Trophoblast cell (in vitro differentiated cells and primary cell): Measurements from ENCODE around the gene EIF4E.

Experiments
- DNase-seq, 2 donors: peaks; one replicate each; pipeline ENCODE4 v3.0.0-alpha.2; 2016
- H2AFZ ChIP-seq: 2 replicates; pipeline ENCODE4 v1.6.1; 2013; ENCODE audit warnings: low read length, moderate library complexity, mild to moderate bottlenecking; ENCODE audit not compliant: insufficient read depth, poor library complexity
- H2AK5ac ChIP-seq: 2 replicates; pipeline ENCODE4 v1.6.1; 2013; ENCODE audit warnings: mild to moderate bottlenecking, low read length
- H2BK120ac ChIP-seq: 2 replicates; pipeline ENCODE4 v1.6.1; 2013; ENCODE audit warnings: low read length, mild to moderate bottlenecking, moderate library complexity; ENCODE audit not compliant: insufficient read depth, poor library complexity
- H2BK12ac ChIP-seq: 2 replicates; pipeline ENCODE4 v1.6.1; 2013; ENCODE audit warnings: mild to moderate bottlenecking, low read length, moderate library complexity
- H2BK5ac ChIP-seq: 2 replicates; pipeline ENCODE4 v1.6.1; 2013; ENCODE audit warnings: low read length, low read depth, moderate library complexity, mild to moderate bottlenecking; ENCODE audit not compliant: poor library complexity
- H3K14ac ChIP-seq: 2 replicates; pipeline ENCODE4 v1.6.1; 2013; ENCODE audit warnings: mild to moderate bottlenecking, low read length
- H3K18ac ChIP-seq: 2 replicates; pipeline ENCODE4 v1.6.1; 2013; ENCODE audit warnings: mild to moderate bottlenecking, low read length
- H3K23ac ChIP-seq: 2 replicates; pipeline ENCODE4 v1.6.1; 2013; ENCODE audit warnings: low read length
- H3K27ac ChIP-seq: 2 replicates; pipeline ENCODE4 v1.5.1; 2013; ENCODE audit warnings: low read depth, mild to moderate bottlenecking, inconsistent platforms, low read length, moderate library complexity
- H3K27me3 ChIP-seq: 2 replicates; pipeline ENCODE4 v1.6.1; 2013; ENCODE audit warnings: inconsistent platforms, mild to moderate bottlenecking, low read length, moderate library complexity; ENCODE audit not compliant: insufficient read depth
- H3K36me3 ChIP-seq, 2 experiments: 1 replicate in 1 of 2; 2 replicates in 1 of 2; pipeline ENCODE4 v1.6.1; 2013; ENCODE audit warnings: low read length in 2 of 2, mild to moderate bottlenecking in 2 of 2, moderate library complexity in 1 of 2; ENCODE audit not compliant: insufficient read depth in 2 of 2, control insufficient read depth in 1 of 2
- H3K4ac ChIP-seq: 2 replicates; pipeline ENCODE4 v1.6.1; 2013; ENCODE audit warnings: low read depth, mild to moderate bottlenecking, low read length, moderate library complexity
- H3K4me1 ChIP-seq, 2 experiments: 1 replicate in 1 of 2; 2 replicates in 1 of 2; pipeline ENCODE4 v1.6.1; 2013; ENCODE audit warnings: low read length in 2 of 2, mild to moderate bottlenecking in 2 of 2, moderate library complexity in 1 of 2; ENCODE audit not compliant: insufficient read depth in 2 of 2, control insufficient read depth in 1 of 2
- H3K4me2 ChIP-seq: 2 replicates; pipeline ENCODE4 v1.6.1; 2013; ENCODE audit warnings: inconsistent platforms, mild to moderate bottlenecking, low read length, moderate library complexity
- H3K4me3 ChIP-seq: 2 replicates; pipeline ENCODE4 v1.5.1; 2013; ENCODE audit warnings: mild to moderate bottlenecking, low read depth, low read length, inconsistent platforms
- H3K79me1 ChIP-seq: one replicate; pipeline ENCODE4 v1.6.1; 2013; ENCODE audit warnings: low read length
- H3K79me2 ChIP-seq: 2 replicates; pipeline ENCODE4 v1.6.1; 2013; ENCODE audit warnings: low read length, mild to moderate bottlenecking; ENCODE audit not compliant: control insufficient read depth, insufficient read depth, poor library complexity
- H3K9ac ChIP-seq: 2 replicates; pipeline ENCODE4 v1.6.1; 2013; ENCODE audit warnings: mild to moderate bottlenecking, low read length
- H3K9me3 ChIP-seq: 2 replicates; pipeline ENCODE4 v1.6.1; 2013; ENCODE audit warnings: low read depth, mild to moderate bottlenecking, control low read depth, inconsistent platforms, low read length; ENCODE audit not compliant: insufficient read depth
- H4K12ac ChIP-seq: 2 replicates; pipeline ENCODE4 v1.6.1; 2013; ENCODE audit warnings: low read depth, mild to moderate bottlenecking, low read length, moderate library complexity
- H4K8ac ChIP-seq: 2 replicates; pipeline ENCODE4 v1.6.1; 2013; ENCODE audit warnings: low read depth, mild to moderate bottlenecking, low read length, moderate library complexity
- H4K91ac ChIP-seq: one replicate; pipeline ENCODE4 v1.6.1; 2013; ENCODE audit warnings: low read depth, mild to moderate bottlenecking, low read length, moderate library complexity
- WGBS: extraction: QIAGEN DNeasy Blood & Tissue Kit; methylation state at CpG from one replicate; pipeline ENCODE4 v1.1.7; 2013; ENCODE audit warnings: missing lambda C conversion rate; ENCODE audit not compliant: insufficient read length, insufficient coverage; ENCODE audit errors: extremely low coverage; 5-methylcytosine and 5-hydroxymethylcytosine counted together

EIF4E gene

DNA sequence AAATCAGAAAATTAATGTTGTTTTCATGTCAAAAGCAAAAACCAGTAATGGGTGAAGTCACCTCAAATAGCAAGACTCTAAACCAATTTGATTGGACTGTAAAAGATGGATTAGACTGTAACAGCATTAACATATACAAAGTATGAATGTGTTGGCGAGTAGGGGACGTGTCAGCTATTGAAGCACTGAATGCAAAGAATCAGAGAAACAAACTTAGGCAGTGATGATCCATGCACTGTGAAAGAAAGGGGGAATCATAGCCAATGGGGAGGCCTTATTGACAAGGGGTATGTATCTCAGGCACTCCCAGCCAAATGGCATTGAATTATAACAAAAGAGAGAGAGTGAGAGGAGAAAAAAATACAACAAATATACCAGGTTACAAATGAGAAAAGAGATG, 30.5 kb upstream of the EIF4E start:
- Histone ChIP-seq H2AK5ac (no peak overlapping the region), H3K23ac (no peak overlapping the region), H3K14ac (no peak overlapping the region), H4K8ac (no peak overlapping the region), H2BK120ac (no peak overlapping the region), H3K79me2 (no peaks in the 10 kb centered on the region), H3K4me3 (no peak overlapping the region), H3K36me3 (no peaks in the 10 kb centered on the region), H3K18ac (no peak overlapping the region), H3K27ac (no peak overlapping the region), H4K12ac (no peak overlapping the region), H4K91ac (no peak overlapping the region), H3K27me3 (no peaks in the 10 kb centered on the region), H3K4me1 (peaks cover 0 to 3% of the 10 kb centered on the region in 2 experiments), H2BK12ac (no peak overlapping the region), H3K9me3 (no peaks in the 10 kb centered on the region), H3K79me1 (no peaks in the 10 kb centered on the region), H3K4me2 (no peak overlapping the region), H3K4ac (no peak overlapping the region), H2AFZ (no peak overlapping the region), H2BK5ac (no peak overlapping the region), H3K9ac (no peak overlapping the region)
- DNase-seq = no peak
- no CpG with 5 or more reads among the region's 2 CpGs for WGBS

DNA sequence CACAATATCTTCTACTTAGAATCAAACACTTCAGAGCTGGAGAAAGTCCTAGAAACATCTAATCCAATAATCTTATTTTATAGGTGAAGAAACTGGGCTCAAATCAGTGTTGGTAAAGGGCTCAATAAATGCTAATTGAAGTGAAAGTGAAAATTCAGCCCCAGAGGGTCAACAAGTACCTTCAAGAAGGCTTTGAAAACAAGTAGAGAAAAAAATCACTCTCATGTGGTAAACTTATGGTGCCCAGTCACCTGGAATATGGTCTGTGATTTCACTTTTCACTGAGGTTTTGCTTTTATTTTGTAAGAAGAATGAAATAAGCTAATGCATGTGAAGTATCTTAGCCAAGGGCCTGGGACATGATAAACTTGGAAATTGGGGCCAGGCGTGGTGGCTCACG, 29.1 kb upstream of the EIF4E start:
- Histone ChIP-seq H3K27ac (no peak overlapping the region), H3K9me3 (no peaks in the 10 kb centered on the region), H4K12ac (no peak overlapping the region), H3K4me3 (no peak overlapping the region), H3K27me3 (no peaks in the 10 kb centered on the region), H3K79me2 (no peaks in the 10 kb centered on the region), H2BK120ac (no peak overlapping the region), H2BK5ac (no peak overlapping the region), H2AK5ac (no peak overlapping the region), H3K79me1 (no peaks in the 10 kb centered on the region), H4K91ac (no peak overlapping the region), H3K36me3 (no peaks in the 10 kb centered on the region), H3K9ac (no peak overlapping the region), H3K4ac (no peak overlapping the region), H3K4me1 (no peaks in the 10 kb centered on the region), H3K4me2 (no peak overlapping the region), H2BK12ac (no peak overlapping the region), H3K23ac (no peak overlapping the region), H3K18ac (no peak overlapping the region), H3K14ac (no peak overlapping the region), H4K8ac (no peak overlapping the region), H2AFZ (no peak overlapping the region)
- no CpG with 5 or more reads among the region's 2 CpGs for WGBS
- DNase-seq = no peak

DNA sequence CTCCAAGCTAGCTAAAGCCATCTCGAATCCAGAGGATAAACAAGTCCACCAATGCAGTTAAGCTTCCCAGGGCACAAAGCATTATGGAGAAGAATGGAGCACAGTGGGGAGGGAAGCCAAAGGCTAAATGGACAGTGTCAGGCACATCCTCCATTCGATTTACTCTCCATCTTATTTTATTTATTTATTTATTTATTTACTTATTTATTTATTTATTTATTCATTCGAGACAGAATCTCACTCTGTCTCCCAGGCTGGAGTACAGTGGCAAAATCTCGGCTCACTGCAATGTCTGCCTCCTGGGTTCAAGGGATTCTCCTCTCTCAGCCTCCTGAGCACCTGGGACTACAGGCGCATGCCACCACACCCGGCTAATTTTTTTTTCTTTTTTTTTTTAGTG, 26.3 kb upstream of the EIF4E start:
- Histone ChIP-seq H3K4me3 (no peak overlapping the region), H3K4me2 (no peak overlapping the region), H3K23ac (no peak overlapping the region), H3K4me1 (peaks cover 0 to 1% of the 10 kb centered on the region in 2 experiments), H4K12ac (no peak overlapping the region), H2AK5ac (no peak overlapping the region), H4K91ac (no peak overlapping the region), H3K27me3 (no peaks in the 10 kb centered on the region), H3K4ac (no peak overlapping the region), H2AFZ (no peak overlapping the region), H2BK12ac (no peak overlapping the region), H3K79me1 (no peaks in the 10 kb centered on the region), H3K36me3 (no peaks in the 10 kb centered on the region), H3K9ac (no peak overlapping the region), H2BK120ac (no peak overlapping the region), H3K27ac (no peak overlapping the region), H4K8ac (no peak overlapping the region), H3K14ac (no peak overlapping the region), H3K18ac (no peak overlapping the region), H2BK5ac (no peak overlapping the region), H3K79me2 (no peaks in the 10 kb centered on the region), H3K9me3 (no peaks in the 10 kb centered on the region)
- no peak for DNase-seq
- WGBS = no CpG with 5 or more reads among the region's 6 CpGs

DNA sequence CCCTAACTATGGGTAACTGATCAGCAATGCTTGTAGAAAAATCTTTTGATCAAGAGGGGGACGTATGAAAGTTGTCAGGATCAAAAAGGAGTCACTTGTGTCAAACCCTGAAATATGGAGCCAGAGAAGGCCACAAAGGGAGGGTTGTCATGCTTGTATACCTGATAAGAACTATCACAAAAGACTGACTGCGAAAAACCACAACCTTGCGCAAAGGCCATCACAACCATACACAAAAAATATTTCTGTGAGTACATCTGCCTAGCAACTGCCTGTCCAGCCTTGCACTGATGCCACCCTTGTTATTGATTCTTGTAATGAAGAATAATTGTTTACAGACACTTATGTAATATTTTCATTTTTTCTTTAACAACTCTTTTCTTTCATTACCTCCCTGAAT, 22.8 kb upstream of the EIF4E start:
- Histone ChIP-seq H2BK5ac (no peak overlapping the region), H2AFZ (no peak overlapping the region), H3K79me1 (no peaks in the 10 kb centered on the region), H3K4me1 (peaks cover 0 to 1% of the 10 kb centered on the region in 2 experiments), H3K4me3 (no peak overlapping the region), H3K27ac (no peak overlapping the region), H4K8ac (no peak overlapping the region), H3K9me3 (no peaks in the 10 kb centered on the region), H3K79me2 (no peaks in the 10 kb centered on the region), H3K23ac (no peak overlapping the region), H3K14ac (no peak overlapping the region), H3K4ac (no peak overlapping the region), H4K91ac (no peak overlapping the region), H2BK12ac (no peak overlapping the region), H3K27me3 (no peaks in the 10 kb centered on the region), H3K4me2 (no peak overlapping the region), H2BK120ac (no peak overlapping the region), H4K12ac (no peak overlapping the region), H2AK5ac (no peak overlapping the region), H3K9ac (no peak overlapping the region), H3K36me3 (no peaks in the 10 kb centered on the region), H3K18ac (no peak overlapping the region)
- no peak for DNase-seq
- no CpG with 5 or more reads among the region's 3 CpGs for WGBS
